22Rv1 (cell line): ENCODE data around the gene TPH2.

Experiments used
- CTCF ChIP-seq: fragments of 450-650 bp; IDR thresholded peaks from 2 replicates; pipeline ENCODE4 v1.5.1; 2017; ENCODE audit warnings: mild to moderate bottlenecking
- ZFX ChIP-seq: fragments of 450-650 bp; IDR thresholded peaks from 2 replicates; pipeline ENCODE4 v1.6.1; 2017; ENCODE audit warnings: antibody characterized with exemption, borderline replicate concordance

- TF ChIP-seq CTCF (no peak), ZFX (no peak)
Measured at GRCh38 chr12:71994715-71995114, 56.1 kb downstream of the TPH2 start.
